SK-N-SH treated with all-trans-retinoic acid at 6 μM for 48 hours (cell line): Measurements from ENCODE around the gene NOTCH2.

ENCODE experiments used
- ATAC-seq: fragments of 200-7000 bp; cut with Tn5 transposase; 3 replicates; pipeline ENCODE4 v1.9.1; 2020; ENCODE audit warnings: mild to moderate bottlenecking, moderate library complexity
- ARNTL ChIP-seq: fragments of 450-650 bp; formaldehyde crosslinking; IDR thresholded peaks from 2 replicates; pipeline ENCODE4 v1.5.0; 2020; ENCODE audit warnings: low read depth, mild to moderate bottlenecking, moderate library complexity, borderline replicate concordance
- BACH2 ChIP-seq: fragments of 250-450 bp; sonication (Bioruptor Pico); IDR thresholded peaks from 2 replicates; pipeline ENCODE4 v1.9.0; 2021; ENCODE audit warnings: mild to moderate bottlenecking, borderline replicate concordance
- CSDC2 ChIP-seq: fragments of 250-450 bp; sonication (Bioruptor Pico); IDR thresholded peaks from 2 replicates; pipeline ENCODE4 v1.5.0; 2020; ENCODE audit warnings: mild to moderate bottlenecking, moderate library complexity
- ESRRG ChIP-seq: fragments of 250-450 bp; sonication (Bioruptor Pico); IDR thresholded peaks from 2 replicates; pipeline ENCODE4 v1.6.1; 2021; ENCODE audit warnings: mild to moderate bottlenecking
- GLIS3 ChIP-seq: fragments of 250-450 bp; sonication (Bioruptor Pico); IDR thresholded peaks from 2 replicates; pipeline ENCODE4 v1.5.0; 2020; ENCODE audit warnings: mild to moderate bottlenecking, moderate library complexity
- ISL1 ChIP-seq: fragments of 250-450 bp; sonication (Bioruptor Pico); IDR thresholded peaks from 2 replicates; pipeline ENCODE4 v2.1.2; 2022; ENCODE audit warnings: mild to moderate bottlenecking, moderate library complexity
- OSR1 ChIP-seq: fragments of 250-450 bp; sonication (Bioruptor Pico); IDR thresholded peaks from 2 replicates; pipeline ENCODE4 v1.8.0; 2022; ENCODE audit warnings: moderate library complexity, mild to moderate bottlenecking, inconsistent platforms
- PPARA ChIP-seq: fragments of 250-450 bp; sonication (Bioruptor Pico); IDR thresholded peaks from 2 replicates; pipeline ENCODE4 v1.5.0; 2020; ENCODE audit warnings: mild to moderate bottlenecking, borderline replicate concordance
- RARB ChIP-seq: fragments of 250-450 bp; sonication (Bioruptor Pico); IDR thresholded peaks from 2 replicates; pipeline ENCODE4 v1.8.0; 2021; ENCODE audit warnings: mild to moderate bottlenecking, moderate library complexity
- TOX ChIP-seq: fragments of 250-450 bp; sonication (Bioruptor Pico); IDR thresholded peaks from 2 replicates; pipeline ENCODE4 v1.8.0; 2021; ENCODE audit warnings: mild to moderate bottlenecking, moderate library complexity, borderline replicate concordance
- ZC3H10 ChIP-seq: fragments of 250-450 bp; sonication (Bioruptor Pico); IDR thresholded peaks from 2 replicates; pipeline ENCODE4 v1.5.1; 2021; ENCODE audit warnings: mild to moderate bottlenecking, moderate library complexity
- ZFP3 ChIP-seq: fragments of 250-450 bp; sonication (Bioruptor Pico); IDR thresholded peaks from 2 replicates; pipeline ENCODE4 v1.5.0; 2020; ENCODE audit warnings: mild to moderate bottlenecking, moderate library complexity
- ZFP30 ChIP-seq: fragments of 450-650 bp; formaldehyde crosslinking; IDR thresholded peaks from 2 replicates; pipeline ENCODE4 v1.5.0; 2022; ENCODE audit warnings: mild to moderate bottlenecking, moderate library complexity
- ZNF565 ChIP-seq: fragments of 450-650 bp; formaldehyde crosslinking; conservative IDR thresholded peaks from 2 replicates; pipeline ENCODE4 v1.5.0; 2020; ENCODE audit warnings: low read depth, mild to moderate bottlenecking, moderate library complexity
- ZNF70 ChIP-seq: fragments of 450-650 bp; formaldehyde crosslinking; IDR thresholded peaks from 2 replicates; pipeline ENCODE4 v1.5.0; 2020; ENCODE audit warnings: mild to moderate bottlenecking, moderate library complexity
- TF ChIP-seq, protein P1 (sequence below): fragments of 250-450 bp; sonication (Bioruptor Pico); IDR thresholded peaks from 2 replicates; pipeline ENCODE4 v1.5.0; 2020; ENCODE audit warnings: mild to moderate bottlenecking, moderate library complexity
- TF ChIP-seq, protein P2 (sequence below): fragments of 250-450 bp; sonication (Bioruptor Pico); IDR thresholded peaks from 2 replicates; pipeline ENCODE4 v1.5.1; 2020; ENCODE audit warnings: low read depth, mild to moderate bottlenecking, moderate library complexity
- TF ChIP-seq, protein P3 (sequence below): fragments of 250-450 bp; sonication (Bioruptor Pico); IDR thresholded peaks from 2 replicates; pipeline ENCODE4 v1.5.1; 2021; ENCODE audit warnings: mild to moderate bottlenecking, moderate library complexity
- TF ChIP-seq, protein P4 (sequence below): fragments of 250-450 bp; sonication (Bioruptor Pico); IDR thresholded peaks from 2 replicates; pipeline ENCODE4 v1.8.0; 2021; ENCODE audit warnings: low read depth, mild to moderate bottlenecking, moderate library complexity, borderline replicate concordance

Gene NOTCH2

DNA sequence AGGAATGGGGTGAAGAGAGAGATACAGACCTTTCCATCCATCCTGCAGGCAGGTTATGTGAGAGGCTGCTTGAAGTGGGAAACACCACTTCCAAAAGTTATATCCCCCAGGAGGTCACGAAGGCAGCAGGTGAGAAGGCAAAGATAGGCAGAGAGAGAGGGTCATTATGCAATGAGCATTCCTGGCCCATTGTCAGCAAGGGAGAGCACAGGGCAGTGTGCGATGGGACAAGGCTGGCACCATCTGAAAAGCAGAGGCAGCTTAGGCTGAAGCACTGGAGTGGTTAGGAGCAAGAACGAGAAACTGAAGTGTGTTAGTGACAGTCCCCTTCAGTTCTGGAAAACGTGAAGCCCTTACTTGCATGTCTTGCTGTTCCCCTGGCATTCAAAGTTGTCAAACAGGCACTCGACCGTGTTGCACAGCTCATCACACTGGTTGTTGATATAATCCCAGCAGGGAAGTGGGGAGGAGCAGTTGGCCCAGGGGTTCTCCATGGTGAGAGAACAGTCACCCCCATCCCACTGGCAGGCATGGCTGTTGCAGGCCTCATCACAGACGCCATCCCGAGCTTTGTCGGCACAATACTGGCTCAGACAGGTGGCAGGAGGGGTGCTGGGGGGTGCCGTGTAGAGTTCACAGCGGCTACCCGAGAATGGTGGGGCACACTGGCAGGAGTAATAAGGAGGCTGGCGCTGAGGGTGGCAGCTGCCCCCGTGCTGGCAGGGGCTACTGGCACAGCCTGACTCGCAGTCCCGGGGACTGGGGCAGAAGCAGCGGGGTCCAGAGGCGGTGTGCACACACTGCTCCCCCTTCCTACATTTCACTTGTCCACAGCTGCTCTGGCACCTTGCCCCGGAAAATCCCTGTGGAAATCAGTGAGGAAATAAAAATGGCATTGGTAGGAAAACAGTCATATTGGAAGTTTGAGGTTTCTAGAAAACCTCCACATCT is 144.2 kb downstream of the NOTCH2 start:
- TF ChIP-seq, protein P1, sequence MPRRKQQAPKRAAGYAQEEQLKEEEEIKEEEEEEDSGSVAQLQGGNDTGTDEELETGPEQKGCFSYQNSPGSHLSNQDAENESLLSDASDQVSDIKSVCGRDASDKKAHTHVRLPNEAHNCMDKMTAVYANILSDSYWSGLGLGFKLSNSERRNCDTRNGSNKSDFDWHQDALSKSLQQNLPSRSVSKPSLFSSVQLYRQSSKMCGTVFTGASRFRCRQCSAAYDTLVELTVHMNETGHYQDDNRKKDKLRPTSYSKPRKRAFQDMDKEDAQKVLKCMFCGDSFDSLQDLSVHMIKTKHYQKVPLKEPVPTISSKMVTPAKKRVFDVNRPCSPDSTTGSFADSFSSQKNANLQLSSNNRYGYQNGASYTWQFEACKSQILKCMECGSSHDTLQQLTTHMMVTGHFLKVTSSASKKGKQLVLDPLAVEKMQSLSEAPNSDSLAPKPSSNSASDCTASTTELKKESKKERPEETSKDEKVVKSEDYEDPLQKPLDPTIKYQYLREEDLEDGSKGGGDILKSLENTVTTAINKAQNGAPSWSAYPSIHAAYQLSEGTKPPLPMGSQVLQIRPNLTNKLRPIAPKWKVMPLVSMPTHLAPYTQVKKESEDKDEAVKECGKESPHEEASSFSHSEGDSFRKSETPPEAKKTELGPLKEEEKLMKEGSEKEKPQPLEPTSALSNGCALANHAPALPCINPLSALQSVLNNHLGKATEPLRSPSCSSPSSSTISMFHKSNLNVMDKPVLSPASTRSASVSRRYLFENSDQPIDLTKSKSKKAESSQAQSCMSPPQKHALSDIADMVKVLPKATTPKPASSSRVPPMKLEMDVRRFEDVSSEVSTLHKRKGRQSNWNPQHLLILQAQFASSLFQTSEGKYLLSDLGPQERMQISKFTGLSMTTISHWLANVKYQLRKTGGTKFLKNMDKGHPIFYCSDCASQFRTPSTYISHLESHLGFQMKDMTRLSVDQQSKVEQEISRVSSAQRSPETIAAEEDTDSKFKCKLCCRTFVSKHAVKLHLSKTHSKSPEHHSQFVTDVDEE (CRISPR knock-in tag), result no peak
- TF ChIP-seq ZFP30, result no peak
- no peak for TF ChIP-seq CSDC2 (CRISPR knock-in tag)
- TF ChIP-seq TOX (CRISPR knock-in tag), result no peak
- no peak for TF ChIP-seq GLIS3
- TF ChIP-seq ZFP3, result no peak
- no peak for TF ChIP-seq PPARA (CRISPR knock-in tag)
- TF ChIP-seq, protein P2, sequence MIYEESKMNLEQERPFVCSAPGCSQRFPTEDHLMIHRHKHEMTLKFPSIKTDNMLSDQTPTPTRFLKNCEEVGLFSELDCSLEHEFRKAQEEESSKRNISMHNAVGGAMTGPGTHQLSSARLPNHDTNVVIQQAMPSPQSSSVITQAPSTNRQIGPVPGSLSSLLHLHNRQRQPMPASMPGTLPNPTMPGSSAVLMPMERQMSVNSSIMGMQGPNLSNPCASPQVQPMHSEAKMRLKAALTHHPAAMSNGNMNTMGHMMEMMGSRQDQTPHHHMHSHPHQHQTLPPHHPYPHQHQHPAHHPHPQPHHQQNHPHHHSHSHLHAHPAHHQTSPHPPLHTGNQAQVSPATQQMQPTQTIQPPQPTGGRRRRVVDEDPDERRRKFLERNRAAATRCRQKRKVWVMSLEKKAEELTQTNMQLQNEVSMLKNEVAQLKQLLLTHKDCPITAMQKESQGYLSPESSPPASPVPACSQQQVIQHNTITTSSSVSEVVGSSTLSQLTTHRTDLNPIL (CRISPR knock-in tag), result no peak
- ATAC-seq, result no peak

DNA sequence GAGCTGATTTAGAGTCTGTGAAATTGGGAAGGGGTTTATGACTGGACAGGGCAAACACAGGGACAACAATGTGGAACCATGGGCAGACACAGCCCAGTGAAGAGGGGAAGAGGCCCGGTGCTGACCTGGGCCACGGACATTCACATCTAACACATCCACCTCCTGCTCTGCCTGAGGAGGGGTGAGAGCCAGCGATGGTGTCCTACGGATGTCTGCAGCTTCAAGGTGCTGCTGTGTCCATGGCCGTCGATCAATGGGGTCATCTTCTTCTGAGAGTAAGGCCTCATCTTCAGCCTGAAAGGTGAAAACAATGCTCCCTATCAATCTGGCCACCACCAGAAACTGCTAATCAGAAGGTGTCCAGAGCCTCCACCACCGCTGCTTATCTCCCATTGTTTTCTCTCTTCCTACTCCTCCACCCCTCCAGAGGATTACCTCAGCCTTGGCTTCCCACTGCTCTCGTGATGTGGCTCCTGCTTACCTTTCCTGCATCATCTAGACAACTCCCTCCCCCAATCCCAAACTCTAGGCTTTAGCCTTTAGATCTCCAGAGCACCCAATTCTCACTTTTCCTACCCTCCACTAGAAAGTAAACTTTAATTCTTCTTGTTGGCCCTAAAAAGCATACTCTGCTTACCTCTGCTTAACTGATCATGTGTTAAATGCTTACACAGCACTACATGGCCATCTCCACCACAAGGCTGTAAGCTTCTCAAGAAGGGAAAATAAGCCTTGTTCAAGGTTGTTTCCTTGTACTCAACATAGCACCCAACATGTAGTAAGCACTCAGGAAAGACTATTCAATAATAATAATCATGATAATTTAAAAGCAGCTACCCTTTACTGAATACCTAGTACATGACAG is 149.1 kb downstream of the NOTCH2 start:
- TF ChIP-seq ZNF70 (CRISPR knock-in tag) (no peak), BACH2 (no peak), GLIS3 (no peak), RARB (CRISPR knock-in tag) (no peak), ZC3H10 (CRISPR knock-in tag) (no peak), ZNF565 (CRISPR knock-in tag) (no peak), ARNTL (no peak), ISL1 (CRISPR knock-in tag) (no peak), ZFP3 (no peak)
- TF ChIP-seq, protein P3, sequence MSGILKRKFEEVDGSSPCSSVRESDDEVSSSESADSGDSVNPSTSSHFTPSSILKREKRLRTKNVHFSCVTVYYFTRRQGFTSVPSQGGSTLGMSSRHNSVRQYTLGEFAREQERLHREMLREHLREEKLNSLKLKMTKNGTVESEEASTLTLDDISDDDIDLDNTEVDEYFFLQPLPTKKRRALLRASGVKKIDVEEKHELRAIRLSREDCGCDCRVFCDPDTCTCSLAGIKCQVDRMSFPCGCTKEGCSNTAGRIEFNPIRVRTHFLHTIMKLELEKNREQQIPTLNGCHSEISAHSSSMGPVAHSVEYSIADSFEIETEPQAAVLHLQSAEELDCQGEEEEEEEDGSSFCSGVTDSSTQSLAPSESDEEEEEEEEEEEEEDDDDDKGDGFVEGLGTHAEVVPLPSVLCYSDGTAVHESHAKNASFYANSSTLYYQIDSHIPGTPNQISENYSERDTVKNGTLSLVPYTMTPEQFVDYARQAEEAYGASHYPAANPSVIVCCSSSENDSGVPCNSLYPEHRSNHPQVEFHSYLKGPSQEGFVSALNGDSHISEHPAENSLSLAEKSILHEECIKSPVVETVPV (CRISPR knock-in tag), result no peak
- TF ChIP-seq, protein P4, sequence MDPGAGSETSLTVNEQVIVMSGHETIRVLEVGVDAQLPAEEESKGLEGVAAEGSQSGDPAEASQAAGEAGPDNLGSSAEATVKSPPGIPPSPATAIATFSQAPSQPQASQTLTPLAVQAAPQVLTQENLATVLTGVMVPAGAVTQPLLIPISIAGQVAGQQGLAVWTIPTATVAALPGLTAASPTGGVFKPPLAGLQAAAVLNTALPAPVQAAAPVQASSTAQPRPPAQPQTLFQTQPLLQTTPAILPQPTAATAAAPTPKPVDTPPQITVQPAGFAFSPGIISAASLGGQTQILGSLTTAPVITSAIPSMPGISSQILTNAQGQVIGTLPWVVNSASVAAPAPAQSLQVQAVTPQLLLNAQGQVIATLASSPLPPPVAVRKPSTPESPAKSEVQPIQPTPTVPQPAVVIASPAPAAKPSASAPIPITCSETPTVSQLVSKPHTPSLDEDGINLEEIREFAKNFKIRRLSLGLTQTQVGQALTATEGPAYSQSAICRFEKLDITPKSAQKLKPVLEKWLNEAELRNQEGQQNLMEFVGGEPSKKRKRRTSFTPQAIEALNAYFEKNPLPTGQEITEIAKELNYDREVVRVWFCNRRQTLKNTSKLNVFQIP (CRISPR knock-in tag), result no peak
- TF ChIP-seq, protein P1 (CRISPR knock-in tag), result no peak
- no peak for ATAC-seq

DNA sequence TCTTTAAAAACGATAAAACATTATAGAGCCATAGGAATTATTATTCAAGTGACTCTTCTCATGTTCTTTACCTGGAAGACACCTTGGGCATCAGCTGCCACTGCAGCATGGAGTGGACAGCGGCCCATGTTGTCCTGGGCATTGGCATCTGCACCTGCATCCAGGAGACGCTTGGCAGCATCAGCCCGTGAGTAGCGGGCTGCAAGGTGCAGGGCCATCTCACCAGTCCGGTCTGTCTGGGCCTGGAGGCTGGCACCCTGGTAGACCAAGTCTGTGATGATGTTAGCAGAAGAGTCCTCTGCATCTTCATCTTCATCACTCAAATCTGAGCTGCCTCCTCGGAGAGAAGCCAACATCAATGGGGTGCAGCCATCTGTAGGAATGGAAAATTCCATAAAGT is 150.2 kb downstream of the NOTCH2 start:
- no peak for TF ChIP-seq OSR1
- no peak for TF ChIP-seq ESRRG (CRISPR knock-in tag)
- no peak for TF ChIP-seq ZFP3
- no peak for ATAC-seq
